RPMI7951 (cell line): Measurements from ENCODE around the gene KRTAP10-2. TPM values are rescaled to one million over a fixed set of nuclear protein-coding genes. Genes with fewer than 3 reads are reported as not detected.

Experiments
- DNase-seq: peaks from one replicate; pipeline ENCODE4 v3.0.0-alpha.2; 2012; ENCODE audit warnings: low read depth
- total RNA-seq: library from RNA; depleted of rRNA; stranded (reverse); fragments of >200 nt; shearing (Covaris generic); gene quantifications from 2 replicates; pipeline ENCODE4 v1.2.3, GENCODE V29; 2014

The KRTAP10-2 gene
- total RNA-seq, 1 experiment from 2014 or later, result not detected

DNA sequence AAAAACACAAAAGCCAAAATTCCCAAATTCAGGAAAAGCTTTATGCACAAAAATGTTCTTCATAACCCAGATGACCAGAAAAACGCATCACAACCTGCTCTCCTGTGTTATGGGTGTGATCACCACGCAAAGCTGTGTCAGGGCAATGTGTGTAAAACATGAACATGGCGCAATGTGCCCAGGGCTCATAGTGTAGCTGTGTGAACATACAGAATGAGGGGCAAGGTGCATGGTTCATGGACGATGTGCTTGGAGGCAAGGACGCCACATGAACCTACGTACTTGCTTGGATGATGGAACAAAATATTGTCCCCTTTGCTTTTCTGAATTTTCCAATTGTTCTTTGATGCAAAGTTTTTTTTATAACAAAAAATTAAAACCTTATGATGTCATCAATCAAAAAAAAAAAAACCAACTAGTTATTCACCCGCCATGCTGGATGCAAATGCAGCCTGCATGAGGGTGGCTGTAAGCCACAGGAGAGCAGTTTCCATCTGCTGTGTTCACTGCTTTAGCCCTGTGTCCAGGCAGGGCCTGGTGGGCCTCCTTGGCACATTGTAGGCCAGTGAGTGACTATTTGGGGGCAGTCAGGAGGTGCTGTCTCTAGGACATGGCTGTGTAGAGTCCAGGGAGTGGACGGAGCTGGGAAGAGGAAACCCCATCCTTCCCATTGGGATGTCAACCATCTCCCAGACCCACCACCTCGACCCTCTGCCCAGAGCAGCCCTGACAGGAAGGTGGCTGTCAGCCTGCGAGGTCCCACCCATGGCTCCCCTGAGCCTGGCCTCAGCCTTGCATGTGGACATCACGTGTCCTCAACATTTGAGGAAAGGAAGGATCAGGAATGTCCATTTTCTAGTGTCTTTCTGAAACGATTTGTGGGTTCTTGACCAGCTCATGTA is 25.0 kb downstream of the KRTAP10-2 start:
- DNase-seq, result no peak

DNA sequence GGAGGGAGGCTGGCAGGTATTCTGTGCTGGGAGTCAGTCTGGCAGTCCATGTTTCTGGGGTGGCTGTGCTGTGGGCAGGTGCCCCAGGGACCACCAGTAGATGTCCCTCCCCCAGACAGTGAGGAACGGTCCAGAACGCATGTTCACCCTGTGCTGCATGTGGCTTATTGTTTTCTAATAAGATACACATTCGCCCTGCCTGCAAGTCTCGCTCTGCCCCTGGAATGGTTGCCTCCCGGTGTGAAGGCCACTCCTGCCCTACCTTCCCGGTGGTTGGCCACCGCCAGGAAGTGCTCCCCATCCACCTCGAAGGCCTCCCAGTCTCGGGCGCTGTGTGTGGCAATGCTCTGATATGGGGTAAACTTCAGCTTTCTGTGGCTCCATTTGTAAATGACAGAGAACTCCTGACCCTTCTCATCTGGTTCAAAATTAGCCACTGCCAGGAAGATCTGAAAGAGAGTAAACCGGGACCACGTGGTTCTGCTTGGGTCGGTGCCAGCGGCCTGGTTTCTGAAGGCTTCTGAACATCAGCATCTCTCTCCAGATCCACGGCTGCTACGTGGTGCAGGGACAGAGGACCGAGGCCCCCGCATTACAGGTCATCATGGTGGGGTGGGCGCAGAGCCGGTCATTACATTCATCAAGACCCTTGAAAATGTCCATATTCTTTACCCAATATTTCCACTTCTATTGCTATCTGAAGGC is 25.8 kb downstream of the KRTAP10-2 start:
- DNase-seq, result no peak

DNA sequence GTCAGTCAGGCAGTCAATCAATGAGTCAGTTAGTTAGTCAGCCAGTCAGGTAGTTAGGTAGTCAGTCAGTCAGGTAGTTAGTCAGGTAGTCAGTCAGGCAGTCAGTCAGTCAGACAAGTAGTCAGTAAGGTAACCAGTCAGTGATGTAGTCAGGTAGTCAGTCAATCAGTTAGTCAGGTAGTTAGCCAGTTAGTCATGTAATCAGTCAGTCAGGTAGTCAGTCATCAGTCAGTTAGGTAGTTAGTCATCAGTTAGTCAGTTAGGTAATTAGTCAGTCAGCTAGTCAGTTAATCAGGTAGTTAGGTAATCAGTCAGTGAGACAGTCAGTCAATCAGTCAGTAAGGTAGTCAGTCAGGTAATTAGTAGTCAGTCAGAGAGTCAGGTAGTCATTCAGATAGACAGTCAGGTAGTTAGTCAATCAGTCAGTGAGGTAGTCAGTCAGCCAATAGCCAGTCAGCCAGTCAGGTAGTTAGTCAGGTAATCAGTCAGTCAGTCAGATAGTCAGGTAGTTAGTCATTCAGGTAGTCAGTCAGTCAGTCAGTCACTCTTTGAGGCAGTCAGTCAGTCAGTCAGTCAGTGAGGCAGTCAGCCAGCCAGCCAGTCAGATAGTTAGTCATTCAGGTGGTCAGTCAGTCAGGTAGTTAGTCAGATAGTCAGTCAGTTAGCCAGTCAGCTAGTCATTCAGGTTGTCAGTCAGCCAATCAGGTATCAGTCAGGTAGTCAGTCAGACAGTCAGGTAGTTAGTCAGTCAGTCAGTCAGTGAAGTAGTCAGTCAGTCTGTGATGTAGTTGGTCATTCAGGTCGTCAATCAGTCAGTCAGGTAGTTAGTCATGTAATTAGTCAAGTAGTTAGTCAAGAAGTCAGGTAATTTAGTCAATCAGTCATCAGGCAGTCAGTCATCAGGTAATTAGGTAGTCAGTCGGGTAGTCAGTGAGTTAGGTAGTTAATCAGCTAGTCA is 26.6 kb downstream of the KRTAP10-2 start:
- DNase-seq, result no peak

DNA sequence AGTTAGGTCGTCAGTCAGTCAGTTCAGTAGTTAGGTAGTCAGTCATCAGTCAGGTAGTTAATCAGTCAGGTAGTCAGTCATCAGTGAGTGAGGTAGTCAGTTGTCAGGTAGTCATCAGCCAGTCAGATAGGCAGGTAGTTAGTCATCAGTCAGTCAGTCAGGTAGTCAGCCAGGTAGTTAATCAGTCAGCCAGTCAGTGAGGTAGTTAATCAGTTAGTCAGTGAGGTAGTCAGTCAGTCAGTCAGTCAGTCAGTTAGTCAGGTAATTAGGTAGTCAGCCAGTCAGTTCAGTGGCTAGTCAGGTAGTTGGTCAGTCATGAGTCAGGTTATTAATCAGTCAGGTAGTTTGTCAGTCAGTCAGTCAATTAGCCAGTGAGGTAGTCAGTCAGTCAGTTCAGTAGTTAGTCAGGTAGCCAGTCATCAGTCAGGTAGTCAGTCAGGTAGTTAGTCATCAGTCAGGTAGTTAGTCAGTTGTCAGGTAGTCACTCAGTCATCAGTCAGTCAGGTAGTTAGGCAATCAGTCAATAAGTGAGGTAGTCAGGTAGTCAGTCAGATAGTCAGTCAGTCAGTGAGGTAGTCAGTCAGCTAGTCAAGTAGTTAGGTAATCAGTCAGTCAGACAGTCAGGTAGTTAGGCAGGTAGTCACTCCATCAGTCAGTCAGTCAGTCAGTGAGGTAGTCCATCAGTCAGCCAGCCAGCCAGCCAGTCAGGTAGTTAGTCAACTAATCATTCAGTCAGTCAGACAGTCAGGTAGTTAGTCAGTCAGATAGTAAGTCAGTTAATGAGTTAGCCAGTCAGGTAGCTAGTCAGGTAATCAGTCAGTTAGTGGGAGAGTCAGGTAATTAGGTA is 27.5 kb downstream of the KRTAP10-2 start:
- no peak for DNase-seq

DNA sequence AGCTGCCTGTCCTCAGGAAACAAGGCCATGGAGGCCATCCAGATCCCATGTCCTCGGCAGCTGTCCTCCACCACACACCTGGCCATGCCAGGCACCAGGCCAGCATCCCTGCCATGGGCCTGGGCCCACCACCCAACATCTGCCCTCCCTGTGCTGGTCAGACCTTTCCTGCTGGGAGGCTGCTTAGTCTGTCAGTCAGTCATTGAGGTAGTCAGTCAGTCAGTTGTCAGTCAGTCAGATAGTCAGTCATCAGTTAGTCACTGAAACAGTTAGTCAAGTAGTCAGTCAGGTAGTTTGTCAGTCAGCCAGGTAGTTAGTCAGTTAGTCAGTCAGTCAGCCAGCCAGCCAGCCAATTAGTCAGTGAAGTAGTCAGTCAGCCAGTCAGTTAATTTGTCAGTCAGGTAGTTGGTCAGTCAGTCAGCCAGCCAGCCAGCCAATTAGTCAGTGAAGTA is 28.5 kb downstream of the KRTAP10-2 start:
- DNase-seq, result no peak

DNA sequence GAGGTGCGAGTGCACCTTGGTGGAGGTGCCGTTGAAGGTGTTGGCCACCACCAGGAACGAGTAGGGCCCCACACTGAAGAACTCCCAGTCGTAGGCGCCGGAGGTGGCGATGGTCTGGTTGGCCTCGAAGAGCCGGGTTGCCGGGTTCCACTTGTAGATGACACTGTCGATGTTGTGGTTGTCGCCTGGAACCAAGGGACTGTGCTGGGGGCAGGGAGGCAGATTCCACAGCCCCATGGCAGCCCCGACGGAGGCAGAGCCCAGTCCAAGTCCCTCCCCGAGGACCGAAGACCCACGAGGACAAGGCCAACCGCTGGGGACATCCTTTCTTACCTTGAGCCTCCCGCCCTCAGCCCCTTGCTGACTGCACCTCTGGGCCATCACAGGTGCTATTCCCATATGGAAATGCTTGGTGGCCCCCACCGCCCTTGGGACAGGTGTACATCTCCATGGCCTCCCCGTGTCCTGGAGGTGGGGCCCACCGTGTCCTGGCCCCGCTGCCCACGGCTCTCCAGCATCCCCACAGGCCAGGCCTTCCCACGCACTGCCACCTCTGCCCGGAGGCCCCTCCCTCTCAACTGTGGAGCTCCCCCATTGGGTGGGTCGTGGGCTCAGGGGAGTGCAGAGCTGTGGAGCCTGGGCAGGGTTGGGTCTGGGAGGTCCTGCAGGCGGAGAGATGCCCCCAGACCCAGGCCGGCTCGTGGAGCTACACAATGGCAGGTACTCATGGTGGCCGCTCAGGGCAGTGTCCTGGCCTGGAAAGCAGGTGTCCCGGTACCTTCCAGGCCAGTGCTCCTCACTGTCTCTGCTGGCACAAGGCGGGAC is 29.2 kb downstream of the KRTAP10-2 start:
- no peak for DNase-seq

DNA sequence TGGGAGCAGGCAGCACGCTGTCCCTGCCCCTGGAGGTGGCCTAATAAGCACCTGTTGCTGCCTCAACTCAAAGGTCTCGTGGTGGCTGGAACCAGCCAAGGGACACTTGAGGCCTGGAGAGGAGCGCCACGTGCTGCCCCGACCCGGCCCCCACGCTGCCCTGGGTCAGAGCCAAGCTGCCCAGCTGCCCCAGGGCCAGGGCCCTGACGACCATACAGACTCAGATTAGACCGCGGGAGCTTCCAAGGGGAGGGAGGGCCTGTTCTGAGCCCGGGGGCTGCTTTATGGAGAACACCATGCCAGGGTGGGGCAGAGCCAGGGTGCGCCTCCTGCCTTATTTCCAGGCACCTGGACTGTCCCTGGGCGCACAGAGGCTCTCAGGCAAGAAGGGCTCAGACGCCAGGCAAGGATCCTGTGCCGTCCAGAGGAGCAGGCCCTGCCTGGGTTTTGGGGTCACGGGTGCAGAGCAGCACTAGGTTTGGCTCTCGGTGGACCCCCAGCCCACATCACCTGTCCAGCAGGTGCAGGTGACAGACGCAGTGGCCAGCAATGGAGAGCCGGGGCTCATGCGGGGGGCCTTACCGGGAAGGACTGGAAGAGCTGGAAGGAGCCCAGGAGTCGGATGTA is 29.9 kb downstream of the KRTAP10-2 start:
- DNase-seq, result no peak

DNA sequence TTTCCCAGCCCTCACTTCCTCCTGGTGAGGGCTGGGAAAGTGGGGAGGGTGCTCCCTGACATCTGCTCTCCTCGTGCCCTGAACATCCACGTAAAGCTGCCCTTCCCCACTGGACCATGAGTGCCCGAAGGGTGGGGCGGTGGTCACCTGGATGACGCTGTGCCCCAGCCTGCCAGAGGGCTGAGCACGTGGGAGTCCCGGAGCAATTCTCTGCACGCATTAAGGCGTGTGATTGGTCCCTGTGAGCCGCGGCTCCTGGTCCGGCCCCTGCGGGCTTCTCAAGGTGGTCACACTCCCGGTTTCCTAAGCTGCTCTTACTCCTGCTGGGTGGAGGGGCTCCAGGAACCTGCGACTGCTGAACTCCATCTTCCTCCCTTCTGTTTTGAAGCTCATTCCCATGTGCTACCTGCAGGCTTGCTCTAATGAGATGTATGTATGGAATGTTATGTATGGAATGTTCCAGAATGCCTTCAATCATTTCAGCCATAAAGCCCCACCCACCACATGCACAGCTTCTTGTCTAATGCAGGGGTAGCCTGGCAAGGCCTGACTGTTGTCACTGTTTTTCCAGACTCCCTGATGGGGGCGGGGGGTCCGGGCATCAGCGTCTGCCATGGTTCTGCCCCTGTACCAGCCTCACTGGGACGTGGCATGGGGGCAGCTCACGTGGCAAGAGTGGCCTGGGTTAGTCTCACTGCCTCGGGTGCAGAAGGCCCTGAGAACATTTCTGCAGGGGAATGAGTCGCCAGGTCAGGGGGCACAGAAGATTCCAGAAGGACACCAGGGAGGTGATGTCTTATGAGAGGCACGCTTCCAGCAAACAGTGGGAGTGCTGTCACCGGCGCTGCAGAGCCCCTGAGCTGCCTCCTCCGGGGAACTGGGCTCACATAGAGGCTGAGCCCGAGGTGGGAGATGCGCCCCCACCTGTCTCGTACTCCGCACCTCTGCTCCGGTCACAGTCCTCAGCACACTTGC is 30.7 kb downstream of the KRTAP10-2 start:
- DNase-seq, result no peak

DNA sequence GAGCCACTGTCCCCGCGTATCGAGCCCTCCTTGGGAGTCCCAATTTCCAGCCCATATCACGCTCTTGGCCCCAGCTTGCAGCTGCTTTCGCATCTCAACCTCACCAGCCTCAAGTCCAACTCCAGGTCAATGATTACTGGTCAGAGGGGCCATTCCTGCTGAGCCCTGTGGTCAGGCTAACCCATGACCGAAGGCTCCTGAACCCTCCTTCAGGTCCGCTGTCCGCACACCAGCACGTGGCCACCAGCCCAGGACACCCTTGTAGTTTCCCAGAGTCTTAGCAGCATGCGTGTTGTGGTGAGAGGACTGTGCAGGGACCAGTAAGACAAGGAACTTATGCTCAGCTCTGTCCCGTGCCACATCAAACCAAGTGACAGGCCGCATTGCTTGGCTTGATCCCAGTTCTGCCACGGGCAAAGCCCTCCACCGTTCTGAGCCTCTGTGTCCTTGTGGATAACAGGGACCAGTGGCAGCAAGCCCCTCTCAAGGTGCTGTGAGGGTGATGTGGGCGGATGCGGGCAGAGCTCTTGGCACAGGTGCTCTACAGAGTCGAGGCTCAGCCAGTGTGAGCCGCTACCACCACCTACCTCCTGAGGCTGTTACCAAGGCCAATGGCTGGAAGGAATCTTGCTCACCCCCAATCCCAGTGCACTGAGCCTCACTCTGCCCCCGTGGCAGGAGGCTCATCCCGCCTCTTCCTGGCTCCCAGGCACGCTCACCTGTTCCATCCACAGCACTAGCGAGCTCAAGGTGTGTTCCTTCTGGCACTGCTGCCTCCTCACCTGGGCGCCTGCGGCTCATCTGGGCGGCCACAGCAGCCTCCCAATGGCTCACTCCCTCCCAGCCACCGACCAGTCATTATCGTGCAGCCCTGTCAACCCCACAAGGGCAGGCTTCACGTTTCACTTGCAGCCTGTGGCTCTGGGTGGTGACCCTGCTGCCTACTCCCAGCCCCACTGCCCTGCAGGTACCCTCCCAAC is 31.7 kb downstream of the KRTAP10-2 start:
- DNase-seq, result no peak

DNA sequence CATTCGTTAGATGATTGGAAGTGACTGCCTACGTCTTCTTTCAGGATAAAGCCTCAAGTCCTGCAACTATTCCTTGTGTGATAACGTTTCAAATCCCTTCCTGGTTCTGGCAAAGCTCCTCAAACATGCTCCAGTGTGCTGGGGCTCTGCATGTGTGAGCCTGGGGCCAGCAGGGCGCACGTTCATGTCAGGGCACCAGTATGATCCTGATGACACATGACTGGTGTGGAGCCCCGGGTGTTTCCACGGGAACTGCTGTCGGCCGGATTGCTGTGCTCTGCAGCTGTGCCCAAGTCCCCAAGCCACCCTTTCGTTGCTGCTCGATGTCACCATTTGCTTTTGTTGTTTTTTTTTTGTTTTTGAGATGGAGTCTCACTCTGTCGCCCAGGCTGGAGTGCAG is 32.6 kb downstream of the KRTAP10-2 start:
- no peak for DNase-seq

DNA sequence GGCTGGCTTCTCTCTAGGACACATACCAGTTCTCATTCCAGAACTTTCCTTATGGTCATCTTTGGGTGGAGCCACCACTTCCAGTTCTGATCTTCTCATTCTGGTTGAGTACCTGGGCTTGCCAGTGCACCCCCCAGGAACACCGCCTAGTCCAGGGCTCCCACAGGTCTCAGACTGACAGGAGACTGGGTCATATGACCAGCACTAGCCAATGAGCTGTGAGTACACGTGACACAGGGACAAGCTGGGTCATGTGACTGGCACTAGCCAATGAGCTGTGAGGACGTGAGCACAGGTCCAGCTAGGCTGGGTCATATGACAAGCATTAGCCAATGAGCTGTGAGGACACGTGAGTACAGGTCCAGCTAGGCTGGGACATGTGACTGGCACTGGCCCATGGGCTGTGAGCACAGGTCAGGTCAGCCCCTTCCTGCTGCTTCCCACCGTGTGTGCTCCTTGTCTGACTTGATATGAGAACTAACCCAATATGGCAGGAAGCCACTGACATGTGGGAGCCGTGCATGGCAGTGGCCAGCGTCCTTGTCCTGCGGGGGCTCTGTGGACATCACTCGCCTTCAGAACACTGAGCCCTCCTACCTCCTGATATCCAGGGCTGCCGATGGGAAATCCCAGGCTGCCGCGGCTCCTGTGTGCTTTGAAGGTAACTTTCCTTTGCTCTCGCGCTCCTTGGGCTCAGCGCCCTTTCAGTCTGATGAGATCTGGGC is 34.0 kb downstream of the KRTAP10-2 start:
- peak; percentile 83 for DNase-seq

DNA sequence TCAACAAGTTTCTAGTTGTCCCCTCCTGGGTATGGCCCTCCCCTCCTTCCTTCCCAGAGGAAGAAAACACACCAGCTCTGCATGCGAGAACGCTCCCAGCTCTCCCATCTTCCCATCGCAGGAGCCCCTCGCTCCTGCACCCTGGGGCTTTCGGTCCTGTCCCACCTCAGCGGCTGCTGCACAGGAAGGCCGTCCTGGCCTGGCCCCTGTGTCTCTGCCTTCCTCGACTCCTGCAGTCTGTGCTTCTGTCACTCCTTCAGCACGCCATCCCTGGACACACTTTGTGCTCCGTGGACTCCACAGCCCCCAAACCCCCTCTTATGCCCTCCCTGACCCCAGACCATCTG is 34.5 kb downstream of the KRTAP10-2 start:
- DNase-seq, result no peak

DNA sequence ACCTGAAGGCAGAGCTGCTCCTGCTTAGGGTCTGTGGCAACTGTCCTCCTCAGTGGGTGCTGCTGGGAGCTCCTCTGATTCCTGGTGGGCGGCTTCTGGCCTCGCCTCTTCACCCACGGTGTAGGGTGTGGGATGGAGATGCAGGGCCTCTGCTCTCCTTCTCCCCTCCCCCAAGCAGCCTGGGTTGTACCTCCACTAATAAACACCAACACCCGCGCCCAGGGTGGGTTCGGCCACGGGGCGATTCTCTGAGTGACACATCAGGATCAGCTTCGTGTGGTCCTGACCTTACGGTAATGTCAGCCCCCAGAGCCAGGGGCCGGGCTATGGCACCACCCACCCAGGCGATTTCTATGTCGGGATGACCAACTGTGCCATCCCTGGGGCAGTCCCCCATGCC is 35.0 kb downstream of the KRTAP10-2 start:
- no peak for DNase-seq

DNA sequence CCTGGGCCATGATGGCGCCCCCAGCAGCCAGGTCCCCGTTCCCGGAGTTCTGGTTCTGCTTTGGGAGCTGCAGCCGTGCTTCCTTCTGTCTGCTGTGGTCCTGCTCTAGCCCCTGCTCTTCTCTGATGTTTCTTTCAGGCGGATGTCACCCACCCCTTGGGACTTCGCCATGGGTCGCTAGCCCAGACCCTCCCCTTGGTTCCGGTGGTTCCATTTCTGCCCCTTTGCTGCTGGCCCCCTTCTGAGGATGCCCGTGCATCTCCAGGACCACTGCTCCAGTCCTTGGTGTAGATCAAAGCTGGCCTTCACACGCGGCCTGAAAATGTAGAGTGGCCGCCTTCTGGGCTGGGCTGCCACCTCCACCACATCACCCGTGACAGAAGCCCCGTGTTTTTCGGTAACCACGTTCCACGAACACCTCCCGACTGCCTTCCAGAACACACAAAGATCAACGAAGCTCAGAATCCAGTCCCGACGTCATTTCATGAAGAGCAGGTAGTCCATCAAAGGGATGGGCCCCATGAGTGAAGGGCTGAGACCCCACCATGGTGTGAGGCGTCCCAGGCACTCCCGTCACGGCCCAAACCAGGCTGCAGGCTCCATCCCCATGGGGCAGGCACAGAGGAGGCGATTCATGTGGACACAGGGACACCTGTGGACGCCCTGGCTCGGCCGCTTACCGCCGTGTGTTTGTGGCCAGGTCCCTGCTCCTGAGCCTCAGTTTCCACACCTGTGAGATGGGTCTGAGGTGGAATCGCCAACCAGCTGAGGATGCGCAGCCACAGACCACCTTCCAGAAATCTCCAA is 35.7 kb downstream of the KRTAP10-2 start:
- no peak for DNase-seq

DNA sequence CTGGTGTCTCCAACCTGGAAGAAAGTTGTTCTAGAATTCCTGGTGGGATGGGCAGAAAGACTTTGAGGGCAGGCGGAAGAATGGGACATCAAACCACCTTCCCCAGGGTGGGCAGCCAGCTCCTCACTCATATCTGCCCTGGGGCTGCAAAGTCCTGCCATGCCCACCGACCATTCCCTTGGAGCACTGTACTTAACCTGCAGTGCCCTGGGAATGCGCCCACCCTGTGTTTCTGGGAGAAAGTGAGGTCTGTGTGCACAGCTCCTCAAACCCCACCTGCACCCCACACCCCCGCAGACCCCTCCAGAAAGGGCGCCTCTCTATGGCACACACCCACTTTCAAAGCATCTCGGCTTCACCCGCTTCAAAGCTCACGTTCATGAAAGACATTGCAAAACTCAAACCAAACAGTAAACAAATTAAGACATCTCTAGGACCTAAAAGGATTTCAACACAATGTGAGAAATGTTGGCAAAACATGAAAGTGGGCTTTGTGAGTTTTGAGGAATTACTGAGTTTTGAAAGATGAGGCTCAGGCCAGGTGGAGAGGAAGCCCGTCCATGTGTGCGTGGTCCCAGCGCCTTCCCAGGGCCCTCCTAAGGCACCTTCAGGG is 36.5 kb downstream of the KRTAP10-2 start:
- DNase-seq, result no peak
